Esophagus (tissue), 2 donors: Measurements from ENCODE around the gene PPP1R3A. TPM values are rescaled to one million over a fixed set of nuclear protein-coding genes. Genes with fewer than 3 reads are reported as not detected.
"Not testable (repeated sequence)": the region's sequence is repeated elsewhere in the genome, so short reads cannot be mapped to it uniquely, and the experiment has no call there.

Experiments used
- H3K27ac ChIP-seq, 2 donors: one replicate each; pipeline ENCODE4 v1.5.1; 2013; ENCODE audit warnings: low read depth in 2 of 2, mild to moderate bottlenecking in 2 of 2, inconsistent platforms in 1 of 2, low read length in 1 of 2, moderate library complexity in 1 of 2
- H3K27me3 ChIP-seq, 2 donors: one replicate each; pipeline ENCODE4 v1.6.1; 2013; ENCODE audit warnings: low read length in 2 of 2, control low read depth in 1 of 2, mild to moderate bottlenecking in 1 of 2; ENCODE audit not compliant: insufficient read depth in 2 of 2, control insufficient read depth in 1 of 2
- H3K36me3 ChIP-seq, 2 donors: one replicate each; pipeline ENCODE4 v1.6.1; 2013; ENCODE audit warnings: low read length in 1 of 2; ENCODE audit not compliant: control insufficient read depth in 2 of 2, insufficient read depth in 2 of 2
- H3K4me1 ChIP-seq, 2 donors: one replicate each; pipeline ENCODE4 v1.6.1; 2013; ENCODE audit warnings: low read length in 1 of 2; ENCODE audit not compliant: control insufficient read depth in 2 of 2, insufficient read depth in 2 of 2
- H3K4me3 ChIP-seq, 2 donors: one replicate each; pipeline ENCODE4 v1.5.1; 2013; ENCODE audit warnings: low read length in 2 of 2, mild to moderate bottlenecking in 2 of 2, low read depth in 1 of 2, moderate library complexity in 1 of 2
- H3K9me3 ChIP-seq, 2 donors: one replicate each; pipeline ENCODE4 v1.6.1; 2013; ENCODE audit warnings: mild to moderate bottlenecking in 2 of 2, low read depth in 1 of 2, low read length in 1 of 2, moderate library complexity in 1 of 2; ENCODE audit not compliant: control insufficient read depth in 2 of 2, insufficient read depth in 1 of 2
- WGBS, 2 donors: extraction: QIAGEN DNeasy Blood & Tissue Kit; methylation state at CpG; one replicate each; pipeline ENCODE4 v1.1.7; 2013; 5-methylcytosine and 5-hydroxymethylcytosine counted together
- polyA plus RNA-seq, 2 donors: library from polyadenylated mRNA; stranded (reverse); fragments of 200-250 nt; gene quantifications; one replicate each; pipeline ENCODE4 v1.2.3, GENCODE V29; 2013
- donor health status: healthy with polysubstance abuse.
- donor health status: Bipolar disorder and iron deficiency.

The PPP1R3A gene
- not detected for polyA plus RNA-seq

- H3K4me3 ChIP-seq, result no peak within 1 kb of the TSS
- 65 to 78% methylated on average over 2 of the region's 2 CpGs for WGBS, 2 donors
- no peaks in the 10 kb centered on the region for H3K9me3 ChIP-seq
- H3K27ac ChIP-seq, result no peak within 1 kb of the TSS
- no peaks in the 10 kb centered on the region for H3K27me3 ChIP-seq
- H3K4me1 ChIP-seq, result no peaks in the 10 kb centered on the region
- H3K36me3 ChIP-seq, result no peaks in the 10 kb centered on the region
These were observed at the start of gene PPP1R3A for GRCh38 chr7:113918946-113919345. PPP1R3A (minus strand) TSS chr7:113919009; CDS start chr7:113918996, 13 bp downstream.

- H3K27ac ChIP-seq, result no peak overlapping the region
- H3K36me3 ChIP-seq, result no peaks in the 10 kb centered on the region
- no peaks in the 10 kb centered on the region for H3K4me1 ChIP-seq
- H3K4me3 ChIP-seq, result no peak overlapping the region
- WGBS, 2 donors, result 71 to 77% methylated on average over 2 of the region's 2 CpGs
- H3K9me3 ChIP-seq, result peaks cover 0 to 4% of the 10 kb centered on the region in 2 donors
- H3K27me3 ChIP-seq, result no peaks in the 10 kb centered on the region
These were observed 44.5 kb upstream of the PPP1R3A start for GRCh38 chr7:113963356-113963755.

GRCh38 chr7:113959910-113960309 is 41.1 kb upstream of the PPP1R3A start:
- 88 to 95% methylated on average over 2 of the region's 2 CpGs for WGBS, 2 donors
- Histone ChIP-seq H3K36me3 (no peaks in the 10 kb centered on the region), H3K27me3 (no peaks in the 10 kb centered on the region), H3K27ac (no peak overlapping the region), H3K4me3 (no peak overlapping the region), H3K9me3 (peaks cover 2 to 14% of the 10 kb centered on the region in 2 donors), H3K4me1 (no peaks in the 10 kb centered on the region)

GRCh38 chr7:113955157-113955556 is 36.3 kb upstream of the PPP1R3A start:
- H3K36me3 ChIP-seq, result no peaks in the 10 kb centered on the region
- no peaks in the 10 kb centered on the region for H3K4me1 ChIP-seq
- no peaks in the 10 kb centered on the region for H3K27me3 ChIP-seq
- H3K9me3 ChIP-seq, result peaks cover 2 to 14% of the 10 kb centered on the region in 2 donors
- no peak overlapping the region for H3K4me3 ChIP-seq
- no peak overlapping the region for H3K27ac ChIP-seq
- WGBS, 2 donors, result 87 to 91% methylated on average over 2 of the region's 2 CpGs

GRCh38 chr7:113953553-113953952 is 34.7 kb upstream of the PPP1R3A start:
- H3K9me3 ChIP-seq, result peaks cover 2 to 10% of the 10 kb centered on the region in 2 donors
- no peak overlapping the region for H3K4me3 ChIP-seq
- WGBS, 2 donors, result 84 to 90% methylated on average over 2 of the region's 2 CpGs
- no peak overlapping the region for H3K27ac ChIP-seq
- H3K27me3 ChIP-seq, result no peaks in the 10 kb centered on the region
- H3K36me3 ChIP-seq, result no peaks in the 10 kb centered on the region
- no peaks in the 10 kb centered on the region for H3K4me1 ChIP-seq

GRCh38 chr7:113945018-113945938 is 26.5 kb upstream of the PPP1R3A start:
- no peak overlapping the region for H3K4me3 ChIP-seq
- H3K9me3 ChIP-seq, result no peaks in the 10 kb centered on the region
- H3K27ac ChIP-seq, result peak overlapping the region; percentile 69 to 77
- WGBS, 2 donors, result 49 to 67% methylated on average over 3 of the region's 3 CpGs
- no peaks in the 10 kb centered on the region for H3K36me3 ChIP-seq
- no peaks in the 10 kb centered on the region for H3K27me3 ChIP-seq
- peaks cover 0 to 4% of the 10 kb centered on the region in 2 donors for H3K4me1 ChIP-seq

GRCh38 chr7:113936982-113937381 is 18.2 kb upstream of the PPP1R3A start:
- Histone ChIP-seq H3K4me3 (no peak overlapping the region), H3K27ac (no peak overlapping the region), H3K4me1 (peaks cover 0 to 3% of the 10 kb centered on the region in 2 donors), H3K36me3 (no peaks in the 10 kb centered on the region), H3K27me3 (no peaks in the 10 kb centered on the region), H3K9me3 (peaks cover 5% of the 10 kb centered on the region in 2 donors)
- 64 to 66% methylated on average over 2 of the region's 2 CpGs for WGBS, 2 donors

- no peak overlapping the region for H3K27ac ChIP-seq
- H3K36me3 ChIP-seq, result no peaks in the 10 kb centered on the region
- peaks cover 0 to 3% of the 10 kb centered on the region in 2 donors for H3K4me1 ChIP-seq
- no peak overlapping the region for H3K4me3 ChIP-seq
- H3K9me3 ChIP-seq, result peaks cover 5% of the 10 kb centered on the region in 2 donors
- no peaks in the 10 kb centered on the region for H3K27me3 ChIP-seq
- 47 to 52% methylated on average over 3 of the region's 3 CpGs for WGBS, 2 donors
These were observed 17.7 kb upstream of the PPP1R3A start for GRCh38 chr7:113936535-113936934.

- H3K27ac ChIP-seq, H3K4me3 ChIP-seq, H3K4me1 ChIP-seq, H3K27me3 ChIP-seq, H3K9me3 ChIP-seq, H3K36me3 ChIP-seq: not testable (repeated sequence)
- 77 to 88% methylated on average over 3 of the region's 3 CpGs for WGBS, 2 donors
These were observed 10.6 kb upstream of the PPP1R3A start for GRCh38 chr7:113929389-113929788.

- Histone ChIP-seq H3K27ac (no peak overlapping the region), H3K9me3 (no peaks in the 10 kb centered on the region), H3K27me3 (no peaks in the 10 kb centered on the region), H3K36me3 (no peaks in the 10 kb centered on the region), H3K4me3 (no peak overlapping the region), H3K4me1 (no peaks in the 10 kb centered on the region)
- 74 to 87% methylated on average over 1 of the region's 1 CpG for WGBS, 2 donors
These were observed 9.3 kb upstream of the PPP1R3A start for GRCh38 chr7:113928112-113928511.
